Activated T-helper 2 cell treated with anti-CD3 and anti-CD28 coated beads, Interferon-gamma antibody, Interleukin-2, Interleukin-4, amounts not matched to agents 10 μg/mL and 5 μg/mL and 100 μg/mL, durations not matched to agents 14 hours and 24 hours and 36 hours (primary cell): ENCODE measurements around the gene SLC5A9. TPM values are rescaled to one million over a fixed set of nuclear protein-coding genes. Genes with fewer than 3 reads are reported as not detected.
"Not testable (repeated sequence)": the region's sequence is repeated elsewhere in the genome, so short reads cannot be mapped to it uniquely, and the experiment has no call there.

Experiments used
- DNase-seq: peaks from one replicate; pipeline ENCODE4 v3.0.0; 2021; ENCODE audit warnings: low spot score
- H3K27ac Mint-ChIP-seq: one replicate; pipeline ENCODE4 v1.8.0; 2021; ENCODE audit warnings: mixed read lengths
- H3K27me3 Mint-ChIP-seq: one replicate; pipeline ENCODE4 v1.8.0; 2021; ENCODE audit warnings: low read depth, mixed read lengths
- H3K36me3 Mint-ChIP-seq: one replicate; pipeline ENCODE4 v1.8.0; 2021; ENCODE audit warnings: low read depth, mixed read lengths
- H3K4me1 Mint-ChIP-seq: one replicate; pipeline ENCODE4 v1.8.0; 2021; ENCODE audit warnings: low read depth, mixed read lengths
- H3K4me3 Mint-ChIP-seq: one replicate; pipeline ENCODE4 v1.8.0; 2021; ENCODE audit warnings: low read depth, mild to moderate bottlenecking, moderate library complexity, mixed read lengths
- H3K9me3 Mint-ChIP-seq: one replicate; pipeline ENCODE4 v1.8.0; 2021; ENCODE audit warnings: mixed read lengths
- intact Hi-C: fragments of 100-400 bp; cut with micrococcal nuclease; formaldehyde crosslinking; loops from one replicate; pipeline ENCODE4 v1.15.1; 2023
- total RNA-seq: library from RNA; stranded (reverse); gene quantifications from 2 replicates; pipeline ENCODE4 v1.2.3, GENCODE V29; 2022

The SLC5A9 gene
- total RNA-seq, 1 donor from 2014 or later = not detected

DNA sequence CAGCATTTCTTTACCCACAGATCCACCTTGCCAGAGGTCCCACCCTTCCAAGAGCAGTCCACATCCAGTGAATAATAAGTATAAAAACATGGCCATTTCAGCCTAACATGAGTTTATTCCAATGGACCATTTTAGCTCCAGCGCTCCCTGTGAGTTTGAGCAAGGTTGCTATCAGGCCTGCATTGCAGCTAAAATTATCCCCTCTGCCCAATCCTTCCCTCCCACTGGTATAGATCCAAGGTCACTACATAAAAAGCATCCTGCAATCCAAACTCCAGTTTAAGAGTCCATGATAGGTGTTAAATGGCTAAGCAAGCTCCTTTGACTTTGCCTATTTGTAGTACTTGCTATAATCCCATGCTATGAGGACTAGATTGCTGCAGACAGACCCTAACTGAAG lies 35.6 kb downstream of the SLC5A9 start:
- H3K27me3 Mint-ChIP-seq = peaks cover 17% of the 10 kb centered on the region
- H3K27ac Mint-ChIP-seq = no peak overlapping the region
- no peaks in the 10 kb centered on the region for H3K4me1 Mint-ChIP-seq
- H3K4me3 Mint-ChIP-seq = no peak overlapping the region
- H3K9me3 Mint-ChIP-seq = no peaks in the 10 kb centered on the region
- no peak for DNase-seq
- intact Hi-C loops = no loop called here
- no peaks in the 10 kb centered on the region for H3K36me3 Mint-ChIP-seq

DNA sequence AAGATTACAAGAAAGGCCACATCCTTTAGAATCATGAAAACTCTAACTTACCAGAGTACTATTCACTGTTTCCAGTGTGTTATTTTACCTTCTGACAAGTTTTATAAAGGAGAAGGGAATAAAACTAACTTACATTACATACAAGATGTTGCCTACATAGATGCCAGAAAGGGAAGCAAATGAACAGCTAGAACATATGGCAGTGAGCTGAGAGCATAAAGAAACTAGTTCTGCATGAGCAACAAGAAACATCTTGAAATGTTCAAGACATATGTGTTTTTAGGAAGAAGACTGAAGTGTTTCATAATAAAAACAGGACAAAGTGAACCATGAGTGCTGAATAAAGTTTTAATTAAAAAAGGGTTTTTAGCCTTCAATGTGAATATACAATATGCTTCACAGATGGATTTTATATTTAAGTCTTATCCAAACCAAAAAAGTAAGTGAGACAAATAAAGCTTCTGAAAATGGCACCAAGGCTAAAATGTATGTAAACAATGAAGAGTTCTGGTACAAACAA lies 39.4 kb downstream of the SLC5A9 start:
- intact Hi-C loops = no loop called here

DNA sequence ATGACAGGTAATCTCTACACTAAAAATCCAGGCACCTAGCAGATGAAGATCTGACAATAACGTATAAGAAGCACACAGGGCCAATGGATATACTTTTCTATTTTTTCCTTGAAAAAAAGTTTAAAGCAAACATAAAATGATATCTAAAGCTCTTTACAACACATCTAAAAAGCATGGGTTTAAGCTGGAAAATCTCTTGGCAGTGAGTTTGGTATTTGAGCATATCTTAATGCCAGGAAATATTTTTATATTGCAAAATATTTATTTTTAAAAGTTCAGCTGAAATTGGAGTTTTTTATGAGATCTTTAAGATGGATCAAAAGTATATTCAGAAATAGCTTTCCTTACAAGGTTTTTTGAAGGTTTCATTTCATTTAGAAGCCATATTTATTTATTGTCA lies 40.5 kb downstream of the SLC5A9 start:
- no peaks in the 10 kb centered on the region for H3K36me3 Mint-ChIP-seq
- H3K27me3 Mint-ChIP-seq = peaks cover 10% of the 10 kb centered on the region
- H3K27ac Mint-ChIP-seq = no peak overlapping the region
- no peaks in the 10 kb centered on the region for H3K9me3 Mint-ChIP-seq
- intact Hi-C loops = no loop called here
- no peak overlapping the region for H3K4me3 Mint-ChIP-seq
- no peak for DNase-seq
- H3K4me1 Mint-ChIP-seq = no peaks in the 10 kb centered on the region

More for the DNA sequence above, 39.4 kb downstream of the SLC5A9 start:
- H3K4me3 Mint-ChIP-seq = no peak overlapping the region
- no peaks in the 10 kb centered on the region for H3K4me1 Mint-ChIP-seq
- no peak overlapping the region for H3K27ac Mint-ChIP-seq
- H3K27me3 Mint-ChIP-seq = peaks cover 10% of the 10 kb centered on the region
- no peaks in the 10 kb centered on the region for H3K36me3 Mint-ChIP-seq
- H3K9me3 Mint-ChIP-seq = no peaks in the 10 kb centered on the region
- DNase-seq = no peak

DNA sequence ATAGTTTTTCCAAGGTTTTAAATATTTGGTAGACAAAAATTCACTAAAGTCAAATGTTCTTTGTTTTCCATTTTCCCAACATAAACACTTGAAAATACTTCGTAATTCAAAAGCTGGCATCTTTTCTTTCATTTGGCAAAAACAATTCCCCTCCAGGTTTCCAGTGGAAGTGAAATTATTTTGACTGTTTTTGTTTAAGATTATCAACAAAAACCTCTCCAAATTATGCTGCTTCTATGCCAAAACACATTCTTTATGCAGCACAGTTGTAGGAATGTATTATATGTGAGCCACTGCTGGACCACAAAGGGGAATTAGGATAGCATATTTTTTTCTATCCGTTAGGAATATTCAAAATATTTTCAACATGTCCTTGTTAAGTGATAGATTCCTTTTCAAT lies 44.1 kb downstream of the SLC5A9 start:
- DNase-seq = no peak
- H3K4me3 Mint-ChIP-seq = no peak overlapping the region
- intact Hi-C loops = no loop called here
- H3K27ac Mint-ChIP-seq = no peak overlapping the region
- no peaks in the 10 kb centered on the region for H3K4me1 Mint-ChIP-seq
- no peaks in the 10 kb centered on the region for H3K36me3 Mint-ChIP-seq
- H3K27me3 Mint-ChIP-seq = peaks cover 8% of the 10 kb centered on the region
- H3K9me3 Mint-ChIP-seq = no peaks in the 10 kb centered on the region

DNA sequence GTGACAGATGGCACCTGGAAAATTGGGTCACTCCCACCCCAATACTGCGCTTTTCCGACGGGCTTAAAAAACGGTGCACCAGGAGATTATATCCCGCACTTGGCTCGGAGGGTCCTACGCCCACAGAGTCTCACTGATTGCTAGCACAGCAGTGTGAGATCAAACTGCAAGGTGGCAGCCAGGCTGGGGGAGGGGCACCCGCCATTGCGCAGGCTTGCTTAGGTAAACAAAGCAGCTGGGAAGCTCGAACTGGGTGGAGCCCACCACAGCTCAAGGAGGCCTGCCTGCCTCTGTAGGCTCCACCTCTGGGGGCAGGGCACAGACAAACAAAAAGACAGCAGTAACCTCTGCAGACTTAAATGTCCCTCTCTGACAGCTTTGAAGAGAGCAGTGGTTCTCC lies 54.9 kb downstream of the SLC5A9 start:
- H3K27ac Mint-ChIP-seq, DNase-seq, intact Hi-C loops, H3K4me3 Mint-ChIP-seq, H3K27me3 Mint-ChIP-seq, H3K36me3 Mint-ChIP-seq, H3K9me3 Mint-ChIP-seq, H3K4me1 Mint-ChIP-seq: not testable (repeated sequence)

DNA sequence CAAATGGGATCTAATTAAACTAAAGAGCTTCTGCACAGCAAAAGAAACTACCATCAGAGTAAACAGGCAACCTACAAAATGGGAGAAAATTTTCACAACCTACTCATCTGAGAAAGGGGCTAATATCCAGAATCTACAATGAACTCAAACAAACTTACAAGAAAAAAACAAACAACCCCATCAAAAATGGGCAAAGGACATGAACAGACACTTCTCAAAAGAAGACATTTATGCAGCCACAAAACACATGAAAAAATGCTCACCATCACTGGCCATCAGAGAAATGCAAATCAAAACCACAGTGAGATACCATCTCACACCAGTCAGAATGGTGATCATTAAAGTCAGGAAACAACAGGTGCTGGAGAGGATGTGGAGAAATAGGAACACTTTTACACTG lies 59.8 kb downstream of the SLC5A9 start:
- H3K27ac Mint-ChIP-seq, intact Hi-C loops, H3K9me3 Mint-ChIP-seq, H3K4me3 Mint-ChIP-seq, H3K36me3 Mint-ChIP-seq, H3K27me3 Mint-ChIP-seq, H3K4me1 Mint-ChIP-seq, DNase-seq: not testable (repeated sequence)

DNA sequence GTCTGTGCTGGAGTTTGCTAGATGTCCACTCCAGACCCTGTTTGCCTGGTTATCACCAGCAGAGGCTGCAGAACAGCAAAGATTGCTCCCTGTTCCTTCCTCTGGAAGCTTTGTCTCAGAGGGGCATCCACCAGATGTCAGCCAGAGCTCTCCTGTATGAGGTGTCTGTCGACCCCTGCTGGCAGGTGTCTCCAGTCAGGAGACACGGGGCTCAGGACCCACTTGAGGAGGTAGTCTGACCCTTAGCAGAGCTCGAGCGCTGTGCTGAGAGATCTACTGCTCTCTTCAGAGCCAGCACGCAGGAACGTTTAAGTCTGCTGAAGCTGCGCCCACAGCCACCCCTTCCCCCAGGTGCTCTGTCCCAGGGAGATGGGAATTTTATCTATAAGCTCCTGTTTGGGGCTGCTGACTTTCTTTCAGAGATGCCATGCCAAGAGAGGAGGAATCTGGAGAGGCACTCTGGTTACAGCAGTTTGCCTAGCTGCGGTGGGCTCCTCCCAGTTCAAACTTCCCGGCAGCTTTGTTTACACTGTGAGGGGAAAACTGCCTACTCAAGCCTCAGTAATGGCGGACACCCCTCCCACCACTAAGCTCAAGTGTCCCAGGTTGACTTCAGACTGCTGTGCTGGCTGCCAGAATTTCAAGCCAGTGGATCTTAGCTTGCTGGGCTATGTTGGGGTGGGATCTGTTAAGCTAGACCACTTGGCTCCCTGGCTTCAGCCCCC lies 62.3 kb downstream of the SLC5A9 start:
- H3K4me3 Mint-ChIP-seq, H3K27ac Mint-ChIP-seq, H3K4me1 Mint-ChIP-seq, H3K9me3 Mint-ChIP-seq, H3K27me3 Mint-ChIP-seq, intact Hi-C loops, H3K36me3 Mint-ChIP-seq, DNase-seq: not testable (repeated sequence)

DNA sequence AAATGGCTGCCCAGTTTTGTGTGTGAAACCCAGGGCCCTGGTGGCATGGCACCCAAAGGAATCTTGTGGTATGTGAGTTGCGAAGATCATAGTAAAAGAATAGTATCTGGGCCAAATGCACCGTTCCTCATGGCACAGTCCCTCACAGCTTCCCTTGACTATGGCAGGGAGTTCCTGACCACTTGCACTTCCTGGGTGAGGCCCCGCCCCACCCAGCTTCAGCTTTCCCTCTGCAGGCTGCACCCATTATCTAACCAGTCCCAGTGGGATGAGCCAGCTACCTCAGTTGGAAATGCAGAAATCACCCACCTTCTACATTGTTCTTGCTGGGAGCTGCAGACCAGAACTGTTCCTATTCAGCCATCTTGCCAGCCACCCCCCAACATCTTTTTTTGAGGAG lies 63.0 kb downstream of the SLC5A9 start:
- no peaks in the 10 kb centered on the region for H3K4me1 Mint-ChIP-seq
- no peak for DNase-seq
- no peaks in the 10 kb centered on the region for H3K27me3 Mint-ChIP-seq
- no peak overlapping the region for H3K4me3 Mint-ChIP-seq
- no peaks in the 10 kb centered on the region for H3K36me3 Mint-ChIP-seq
- intact Hi-C loops = no loop called here
- H3K9me3 Mint-ChIP-seq = no peaks in the 10 kb centered on the region
- no peak overlapping the region for H3K27ac Mint-ChIP-seq

GRCh38 chr1:48291421-48291820 lies 68.9 kb downstream of the SLC5A9 start:
- Mint-ChIP-seq H3K4me3 (no peak overlapping the region), H3K27ac (no peak overlapping the region), H3K27me3 (no peaks in the 10 kb centered on the region), H3K9me3 (no peaks in the 10 kb centered on the region), H3K4me1 (no peaks in the 10 kb centered on the region), H3K36me3 (no peaks in the 10 kb centered on the region)
- no peak for DNase-seq
- intact Hi-C loops = no loop called here

GRCh38 chr1:48292706-48293105 lies 70.2 kb downstream of the SLC5A9 start:
- DNase-seq = no peak
- no peaks in the 10 kb centered on the region for H3K4me1 Mint-ChIP-seq
- H3K9me3 Mint-ChIP-seq = no peaks in the 10 kb centered on the region
- H3K27ac Mint-ChIP-seq = no peak overlapping the region
- no peak overlapping the region for H3K4me3 Mint-ChIP-seq
- intact Hi-C loops = no loop called here
- H3K27me3 Mint-ChIP-seq = no peaks in the 10 kb centered on the region
- no peaks in the 10 kb centered on the region for H3K36me3 Mint-ChIP-seq

DNA sequence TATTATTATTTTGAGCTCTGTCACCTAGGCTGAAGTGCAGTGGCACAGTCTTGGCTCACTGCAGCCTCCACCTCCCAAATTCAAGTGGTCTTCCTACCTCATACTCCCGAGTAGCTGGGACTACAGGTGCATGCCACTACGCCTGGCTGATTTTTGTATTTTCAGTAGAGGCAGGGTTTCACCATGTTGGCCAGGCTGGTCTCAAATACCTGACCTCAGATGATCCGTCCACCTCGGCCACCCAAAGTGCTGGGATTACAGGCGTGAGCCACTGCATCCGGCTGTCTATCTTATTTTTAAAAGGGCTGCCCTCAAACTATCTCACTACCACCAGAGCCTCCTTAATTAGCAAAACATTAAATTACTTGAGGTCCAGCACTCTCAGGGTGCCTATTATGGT lies 71.6 kb downstream of the SLC5A9 start:
- H3K27me3 Mint-ChIP-seq, H3K27ac Mint-ChIP-seq, DNase-seq, H3K4me3 Mint-ChIP-seq, H3K36me3 Mint-ChIP-seq, intact Hi-C loops, H3K9me3 Mint-ChIP-seq, H3K4me1 Mint-ChIP-seq: not testable (repeated sequence)

DNA sequence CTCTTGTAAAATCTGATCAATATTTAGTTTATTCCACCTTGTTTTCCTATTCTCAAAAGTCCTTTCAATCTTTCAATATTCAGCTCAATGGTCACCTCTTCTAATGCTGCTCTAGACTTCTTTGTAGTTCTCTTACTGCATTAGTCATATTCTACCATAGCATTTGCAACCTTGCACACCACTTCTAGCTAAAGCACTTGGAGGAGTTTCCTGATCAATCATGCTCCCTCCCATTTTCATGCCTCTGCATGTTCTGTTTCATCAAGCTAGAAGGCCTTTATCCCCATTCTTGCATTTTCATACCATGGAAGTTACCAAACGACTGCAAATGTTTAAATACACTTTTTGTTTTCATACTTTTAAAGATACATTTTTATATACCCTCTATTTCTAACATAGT lies 72.1 kb downstream of the SLC5A9 start:
- Mint-ChIP-seq H3K27ac (no peak overlapping the region), H3K27me3 (no peaks in the 10 kb centered on the region), H3K9me3 (no peaks in the 10 kb centered on the region), H3K36me3 (no peaks in the 10 kb centered on the region), H3K4me1 (no peaks in the 10 kb centered on the region), H3K4me3 (no peak overlapping the region)
- intact Hi-C loops = no loop called here
- DNase-seq = no peak
